Measurements from ENCODE around the gene ZNF613. TPM values are rescaled to one million over a fixed set of nuclear protein-coding genes. Genes with fewer than 3 reads are reported as not detected.
"Not testable (repeated sequence)": the region's sequence is repeated elsewhere in the genome, so short reads cannot be mapped to it uniquely, and the experiment has no call there.

Gene ZNF613
- total RNA-seq, 2 donors from 2014 or later: 2.0 to 3.3 TPM

GRCh38 chr19:51960621-51961233, 33.5 kb downstream of the ZNF613 start:
- H3K4me1 Mint-ChIP-seq; H3K27me3 Mint-ChIP-seq; H3K27ac Mint-ChIP-seq; ATAC-seq; H3K36me3 Mint-ChIP-seq (ENCODE audit: low read depth); DNase-seq; H3K4me3 Mint-ChIP-seq: not testable (repeated sequence)
- H3K9me3 ChIP-seq (ENCODE audit: control insufficient read depth, low read length, poor library complexity, severe bottlenecking): peaks cover 27% of the 10 kb centered on the region

GRCh38 chr19:51965583-51965982, 38.3 kb downstream of the ZNF613 start:
- no peak for DNase-seq
- peaks cover 61% of the 10 kb centered on the region for H3K9me3 ChIP-seq (ENCODE audit: control insufficient read depth, low read length, poor library complexity, severe bottlenecking)
- H3K4me1 Mint-ChIP-seq: no peaks in the 10 kb centered on the region
- no peak overlapping the region for H3K4me3 Mint-ChIP-seq
- peaks cover 15% of the 10 kb centered on the region for H3K36me3 Mint-ChIP-seq (ENCODE audit: low read depth)
- no peak overlapping the region for H3K27ac Mint-ChIP-seq
- no peak for ATAC-seq
- H3K27me3 Mint-ChIP-seq: no peaks in the 10 kb centered on the region

GRCh38 chr19:51970718-51971117, 43.4 kb downstream of the ZNF613 start:
- ATAC-seq (no peak), DNase-seq (no peak)
- Mint-ChIP-seq H3K4me3 (no peak overlapping the region), H3K27ac (peak overlapping the region; percentile 0), H3K4me1 (no peaks in the 10 kb centered on the region), H3K27me3 (no peaks in the 10 kb centered on the region), H3K36me3 (ENCODE audit: low read depth) (peaks cover 22% of the 10 kb centered on the region)
- peaks cover 84% of the 10 kb centered on the region for H3K9me3 ChIP-seq (ENCODE audit: control insufficient read depth, low read length, poor library complexity, severe bottlenecking)

- no peaks in the 10 kb centered on the region for H3K4me1 Mint-ChIP-seq
- H3K9me3 ChIP-seq (ENCODE audit: control insufficient read depth, low read length, poor library complexity, severe bottlenecking): peaks cover 80% of the 10 kb centered on the region
- peak overlapping the region; percentile 4 for H3K4me3 Mint-ChIP-seq
- peaks cover 24% of the 10 kb centered on the region for H3K36me3 Mint-ChIP-seq (ENCODE audit: low read depth)
- DNase-seq (no peak), ATAC-seq (no peak)
- H3K27ac Mint-ChIP-seq: no peak overlapping the region
- H3K27me3 Mint-ChIP-seq: no peaks in the 10 kb centered on the region
These were observed 44.4 kb downstream of the ZNF613 start for GRCh38 chr19:51971624-51972023.

- not testable (repeated sequence) for DNase-seq, ATAC-seq, H3K4me1 Mint-ChIP-seq, H3K27me3 Mint-ChIP-seq, H3K4me3 Mint-ChIP-seq, H3K27ac Mint-ChIP-seq
- H3K36me3 Mint-ChIP-seq (ENCODE audit: low read depth): peaks cover 22% of the 10 kb centered on the region
- H3K9me3 ChIP-seq (ENCODE audit: control insufficient read depth, low read length, poor library complexity, severe bottlenecking): peaks cover 75% of the 10 kb centered on the region
These were observed 48.5 kb downstream of the ZNF613 start for GRCh38 chr19:51975787-51976186.

- peaks cover 68% of the 10 kb centered on the region for H3K9me3 ChIP-seq (ENCODE audit: control insufficient read depth, low read length, poor library complexity, severe bottlenecking)
- DNase-seq: no peak
- H3K27ac Mint-ChIP-seq: no peak overlapping the region
- no peaks in the 10 kb centered on the region for H3K27me3 Mint-ChIP-seq
- no peak for ATAC-seq
- H3K4me1 Mint-ChIP-seq: no peaks in the 10 kb centered on the region
- H3K36me3 Mint-ChIP-seq (ENCODE audit: low read depth): peaks cover 26% of the 10 kb centered on the region
- H3K4me3 Mint-ChIP-seq: no peak overlapping the region
These were observed 49.6 kb downstream of the ZNF613 start for GRCh38 chr19:51976852-51977251.

GRCh38 chr19:51977346-51977745, 50.1 kb downstream of the ZNF613 start:
- Mint-ChIP-seq H3K36me3 (ENCODE audit: low read depth) (peaks cover 25% of the 10 kb centered on the region), H3K4me3 (no peak overlapping the region), H3K4me1 (no peaks in the 10 kb centered on the region), H3K27ac (no peak overlapping the region), H3K27me3 (no peaks in the 10 kb centered on the region)
- ATAC-seq (no peak), DNase-seq (no peak)
- H3K9me3 ChIP-seq (ENCODE audit: control insufficient read depth, low read length, poor library complexity, severe bottlenecking): peaks cover 69% of the 10 kb centered on the region

- ATAC-seq: no peak
- Mint-ChIP-seq H3K27ac (no peak overlapping the region), H3K4me1 (no peaks in the 10 kb centered on the region), H3K27me3 (no peaks in the 10 kb centered on the region), H3K36me3 (ENCODE audit: low read depth) (peaks cover 23% of the 10 kb centered on the region), H3K4me3 (no peak overlapping the region)
- peaks cover 60% of the 10 kb centered on the region for H3K9me3 ChIP-seq (ENCODE audit: control insufficient read depth, low read length, poor library complexity, severe bottlenecking)
- no peak for DNase-seq
These were observed 51.6 kb downstream of the ZNF613 start for GRCh38 chr19:51978882-51979281.

GRCh38 chr19:51980116-51980736, 53.0 kb downstream of the ZNF613 start:
- Mint-ChIP-seq H3K4me3 (no peak overlapping the region), H3K27me3 (no peaks in the 10 kb centered on the region), H3K27ac (no peak overlapping the region), H3K4me1 (no peaks in the 10 kb centered on the region), H3K36me3 (ENCODE audit: low read depth) (peaks cover 18% of the 10 kb centered on the region)
- DNase-seq: no peak
- H3K9me3 ChIP-seq (ENCODE audit: control insufficient read depth, low read length, poor library complexity, severe bottlenecking): peaks cover 54% of the 10 kb centered on the region
- ATAC-seq: no peak

GRCh38 chr19:51980926-51981325, 53.7 kb downstream of the ZNF613 start:
- peaks cover 54% of the 10 kb centered on the region for H3K9me3 ChIP-seq (ENCODE audit: control insufficient read depth, low read length, poor library complexity, severe bottlenecking)
- not testable (repeated sequence) for DNase-seq, H3K27me3 Mint-ChIP-seq, ATAC-seq, H3K27ac Mint-ChIP-seq, H3K4me1 Mint-ChIP-seq, H3K4me3 Mint-ChIP-seq
- peaks cover 18% of the 10 kb centered on the region for H3K36me3 Mint-ChIP-seq (ENCODE audit: low read depth)

- Mint-ChIP-seq H3K4me1 (no peaks in the 10 kb centered on the region), H3K27ac (no peak overlapping the region), H3K4me3 (no peak overlapping the region), H3K36me3 (ENCODE audit: low read depth) (peaks cover 15% of the 10 kb centered on the region), H3K27me3 (no peaks in the 10 kb centered on the region)
- H3K9me3 ChIP-seq (ENCODE audit: control insufficient read depth, low read length, poor library complexity, severe bottlenecking): peaks cover 46% of the 10 kb centered on the region
- ATAC-seq: no peak
- DNase-seq: no peak
These were observed 56.1 kb downstream of the ZNF613 start for GRCh38 chr19:51983361-51983760.

- Mint-ChIP-seq H3K4me3 (peak within 1 kb of the TSS; percentile 89), H3K27ac (peak within 1 kb of the TSS; percentile 82), H3K36me3 (ENCODE audit: low read depth) (peaks cover 6% of the 10 kb centered on the region), H3K4me1 (no peaks in the 10 kb centered on the region), H3K27me3 (no peaks in the 10 kb centered on the region)
- DNase-seq (peak; percentile 67 to 79 (median 77)), ATAC-seq (peak; percentile 97)
- H3K9me3 ChIP-seq (ENCODE audit: control insufficient read depth, low read length, poor library complexity, severe bottlenecking): peaks cover 33% of the 10 kb centered on the region
These were observed 59.3 kb downstream of the ZNF613 start, which contains the start of gene ZNF350 for GRCh38 chr19:51986309-51987291. Gene ZNF350 (minus strand): TSS chr19:51986840. CDS start chr19:51974360, 12,480 bp downstream.

- H3K27ac Mint-ChIP-seq: no peak overlapping the region
- peaks cover 56% of the 10 kb centered on the region for H3K9me3 ChIP-seq (ENCODE audit: control insufficient read depth, low read length, poor library complexity, severe bottlenecking)
- DNase-seq (no peak), ATAC-seq (no peak)
- H3K4me1 Mint-ChIP-seq: no peaks in the 10 kb centered on the region
- peaks cover 12% of the 10 kb centered on the region for H3K36me3 Mint-ChIP-seq (ENCODE audit: low read depth)
- H3K4me3 Mint-ChIP-seq: no peak overlapping the region
- no peaks in the 10 kb centered on the region for H3K27me3 Mint-ChIP-seq
These were observed 66.2 kb downstream of the ZNF613 start for GRCh38 chr19:51993422-51993821.
